ENCODE data around the gene PHF2. TPM values are rescaled to one million over a fixed set of nuclear protein-coding genes. Genes with fewer than 3 reads are reported as not detected.

PHF2 gene
- total and polyA plus RNA-seq, 2 of the 8 experiments (the other 6 are each of a cell fraction or from before 2014, with no cell fraction given): 3.4 to 9.4 TPM

GRCh38 chr9:93577975-93578682 is 1.7 kb downstream of the PHF2 start:
- H3K79me2 ChIP-seq (ENCODE audit: control insufficient read depth in 1 of 2, insufficient read depth in 2 of 2, low read length in 2 of 2): peaks cover 0 to 30% of the 10 kb centered on the region in 2 experiments; a peak in 2 of 4 replicates
- no peak overlapping the region for H3K4ac ChIP-seq (replicated peaks; ENCODE audit: insufficient read length, low read depth, low read length)
- H3K23ac ChIP-seq (ENCODE audit: insufficient read length): no peak overlapping the region
- peak overlapping the region in 3 of 4 experiments; percentile 52 to 71 (median 54); a peak in 6 of 8 replicates for H3K4me3 ChIP-seq (ENCODE audit: extremely low read depth in 1 of 4, insufficient read depth in 2 of 4, low read depth in 3 of 4, low read length in 4 of 4)
- no peak overlapping the region for H3K9ac ChIP-seq (replicated peaks in 1 of 4; ENCODE audit: extremely low read depth in 1 of 4, low read depth in 3 of 4, low read length in 3 of 4)
- no peak overlapping the region for H3K14ac ChIP-seq (ENCODE audit: insufficient read length)
- FAIRE-seq: no peak
- H4K20me1 ChIP-seq (replicated peaks in 1 of 2; ENCODE audit: control insufficient read depth in 1 of 2, insufficient read depth in 2 of 2, low read length in 2 of 2): peaks cover 7 to 8% of the 10 kb centered on the region in 2 experiments
- H2BK20ac ChIP-seq (ENCODE audit: low read length): no peak overlapping the region
- peak in 1 of 2 experiments; percentile 45 for DNase-seq (ENCODE audit: low read depth in 1 of 2, low spot score in 2 of 2)
- no peak overlapping the region; the same call in 1 of the 2 replicates for H4K8ac ChIP-seq (ENCODE audit: extremely low read depth, insufficient read depth, low read length)
- no peak overlapping the region for H2AK5ac ChIP-seq (ENCODE audit: low read depth, low read length)
- no peak overlapping the region for H3K27ac ChIP-seq (ENCODE audit: low read depth, low read length)
- H3K23me2 ChIP-seq (ENCODE audit: low read depth, low read length): peaks cover 9% of the 10 kb centered on the region; the same call in 1 of the 2 replicates
- H2AFZ ChIP-seq (ENCODE audit: low read length): no peak overlapping the region
- H4K5ac ChIP-seq (ENCODE audit: insufficient read length, low read depth, low read length): no peak overlapping the region
- H4K91ac ChIP-seq (replicated peaks; ENCODE audit: insufficient read length, low read length): no peak overlapping the region
- H3K4me2 ChIP-seq (ENCODE audit: insufficient read depth in 1 of 2, low read depth in 2 of 2, low read length in 2 of 2): peak overlapping the region; percentile 90 to 94
- peaks cover 11% of the 10 kb centered on the region for H3K79me1 ChIP-seq (ENCODE audit: low read depth, low read length)
- TF ChIP-seq JUN (IDR thresholded peaks at IDR 0.05; ENCODE audit: low read depth, low read length) (no peak), RNF2 (IDR thresholded peaks at IDR 0.05; ENCODE audit: borderline replicate concordance, low read depth, low read length, missing control alignments, poor library complexity, severe bottlenecking) (peak; percentile 12)
- 80% methylated on average over 13 of the region's 13 CpGs; no CpG with 5 or more reads in 1 of the 2 experiments for WGBS, 2 experiments (ENCODE audit: extremely low coverage in 1 of 2, insufficient coverage in 1 of 2, insufficient read length in 1 of 2, insufficient replicate concordance in 2 of 2, low coverage in 1 of 2, low lambda C conversion rate in 2 of 2, missing lambda C conversion rate in 1 of 2)
- H3K27me3 ChIP-seq (replicated peaks in 1 of 4; ENCODE audit: control insufficient read depth in 3 of 4, extremely low read depth in 1 of 4, insufficient read depth in 3 of 4, low read length in 3 of 4): peaks cover 0 to 16% (median 8%) of the 10 kb centered on the region in 4 experiments; a peak in 5 of 7 replicates
- ChIA-PET CTCF (ENCODE audit: partially characterized antibody) (interaction anchor here (0.8 to 1.2 kb wide), 3 partner anchors 10 to 373 kb away, joined by 3 to 8 read pairs (median 4); no protein-coding TSS in a partner anchor), POLR2A (ENCODE audit: partially characterized antibody) (interaction anchor here (0.8 to 1.2 kb wide), 4 partner anchors 10 to 210 kb away, joined by 3 to 4 read pairs (median 3); no protein-coding TSS in a partner anchor)
- H2BK15ac ChIP-seq (ENCODE audit: low read length): peak overlapping the region; percentile 46; the same call in 1 of the 2 replicates
- no peak overlapping the region for H3K56ac ChIP-seq (replicated peaks; ENCODE audit: insufficient read length, low read depth, low read length)
- no peaks in the 10 kb centered on the region for H3K9me3 ChIP-seq (ENCODE audit: insufficient read depth in 2 of 2, low read depth in 1 of 2, low read length in 1 of 2)
- H3K4me1 ChIP-seq (replicated peaks in 1 of 4; ENCODE audit: control insufficient read depth in 3 of 4, insufficient read depth in 4 of 4, low read length in 3 of 4): peaks cover 3 to 22% (median 12%) of the 10 kb centered on the region in 4 experiments
- no peak overlapping the region for H3K18ac ChIP-seq (ENCODE audit: extremely low read depth, low read length)
- H2BK5ac ChIP-seq (ENCODE audit: low read depth, low read length): no peak overlapping the region
- H3K36me3 ChIP-seq (ENCODE audit: control insufficient read depth in 2 of 4, insufficient read depth in 4 of 4, low read length in 3 of 4): no peaks in the 10 kb centered on the region
- H2BK120ac ChIP-seq (replicated peaks; ENCODE audit: low read depth, low read length): no peak overlapping the region
- H2BK12ac ChIP-seq (ENCODE audit: low read depth, low read length): no peak overlapping the region; the same call in 1 of the 2 replicates

Measured in H1 (cell line).